ENCODE results near the gene GPR161. TPM values are rescaled to one million over a fixed set of nuclear protein-coding genes. Genes with fewer than 3 reads are reported as not detected.

Gene GPR161
- total RNA-seq, 1 experiment from 2014 or later = 13.7 TPM

DNA sequence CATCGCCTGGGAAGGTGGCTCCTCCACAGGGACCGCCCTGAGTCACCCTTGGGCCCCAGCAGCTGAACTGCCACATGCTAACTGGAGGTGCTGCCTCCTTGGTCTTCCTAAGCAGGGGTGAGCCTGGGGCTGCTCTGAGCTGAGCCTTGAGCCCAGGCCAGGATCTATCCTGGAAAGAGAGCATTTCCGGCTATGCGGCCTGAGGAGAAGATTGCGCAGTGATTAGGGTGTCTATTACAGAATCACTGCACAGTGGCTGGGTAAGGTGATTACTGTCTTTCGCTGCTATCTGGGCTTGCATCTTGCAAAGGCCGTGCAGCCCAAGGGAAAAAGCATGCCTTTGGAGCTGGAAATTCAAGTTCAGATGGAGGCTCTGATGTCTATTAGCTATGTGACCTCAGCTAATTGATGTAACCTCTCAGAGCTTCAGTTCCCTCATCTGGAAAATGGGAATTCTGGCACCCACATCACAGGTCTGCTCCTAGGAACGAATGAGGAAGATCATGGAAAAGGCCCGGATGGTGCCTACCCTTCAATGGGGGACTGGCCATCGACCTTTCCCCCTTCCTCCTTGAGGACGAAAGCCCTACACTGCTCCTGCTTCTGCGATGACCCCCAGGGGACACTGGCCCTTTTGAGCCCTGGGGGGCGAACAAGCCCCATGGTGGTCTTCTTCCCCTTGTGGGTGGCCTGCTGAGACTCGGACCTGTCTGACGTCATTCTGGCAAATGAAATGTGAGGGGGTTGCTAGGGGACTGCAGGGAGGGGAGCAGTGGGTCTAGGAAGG is 38.0 kb downstream of the GPR161 start:
- intact Hi-C loops (cut with micrococcal nuclease) = no loop called here
- Histone ChIP-seq H3K4me2 (ENCODE audit: low read length) (no peak overlapping the region), H3K9me2 (ENCODE audit: insufficient read depth) (no peaks in the 10 kb centered on the region), H3K4me3 (replicated peaks in 1 of 2; ENCODE audit: low read depth in 1 of 2, low read length in 2 of 2) (no peak overlapping the region), H3K9ac (ENCODE audit: low read length) (no peak overlapping the region), H3K79me2 (ENCODE audit: insufficient read depth, low read length) (no peaks in the 10 kb centered on the region), H4K20me1 (ENCODE audit: insufficient read depth) (no peaks in the 10 kb centered on the region), H3K9me3 (ENCODE audit: control insufficient read depth in 1 of 2, insufficient read depth in 1 of 2, low read depth in 1 of 2, low read length in 2 of 2) (no peaks in the 10 kb centered on the region), H3K27ac (ENCODE audit: low read depth, low read length) (no peak overlapping the region), H3K36me3 (ENCODE audit: control insufficient read depth in 1 of 2, insufficient read depth in 2 of 2, low read length in 2 of 2) (no peaks in the 10 kb centered on the region), H3K27me3 (ENCODE audit: insufficient read depth, low read length) (no peaks in the 10 kb centered on the region), H2AFZ (ENCODE audit: low read depth, low read length, poor library complexity, severe bottlenecking) (no peak overlapping the region), H3K4me1 (ENCODE audit: control insufficient read depth in 1 of 2, insufficient read depth in 2 of 2, low read length in 2 of 2) (peaks cover 2 to 7% of the 10 kb centered on the region in 2 experiments; a peak in 1 of 4 replicates)
- ChIA-PET CTCF (no interaction called here), RAD21 (ENCODE audit: low non-redundant PET in 1 of 2, low total read pairs in 2 of 2, uncharacterized antibody in 2 of 2, unreplicated experiment in 2 of 2) (no interaction called here), POLR2A (no interaction called here)
- no peak for DNase-seq (ENCODE audit: low read depth, low spot score)
- BruUV-seq (replicated peaks) = no TSS peak
- ATAC-seq = no peak
- TF ChIP-seq CBX3 (IDR thresholded peaks at IDR 0.05; ENCODE audit: low read depth) (no peak), ZNF274 (IDR thresholded peaks at IDR 0.05; ENCODE audit: low read depth, low read length) (no peak), ZFX (IDR thresholded peaks at IDR 0.05) (no peak), SRF (IDR thresholded peaks at IDR 0.05; ENCODE audit: low read depth) (no peak), CEBPB (IDR thresholded peaks at IDR 0.05; ENCODE audit: low read depth) (no peak), RAD21 (IDR thresholded peaks at IDR 0.05; ENCODE audit: low read depth) (no peak), POLR2A (IDR thresholded peaks at IDR 0.05; ENCODE audit: borderline replicate concordance, extremely low read depth, insufficient read depth, insufficient read length) (no peak), SIN3A (IDR thresholded peaks at IDR 0.05; ENCODE audit: low read depth) (no peak), SP1 (IDR thresholded peaks at IDR 0.05; ENCODE audit: low read depth) (no peak), EZH2 (IDR thresholded peaks at IDR 0.05) (no peak), TCF7L2 (IDR thresholded peaks at IDR 0.05; ENCODE audit: borderline replicate concordance, extremely low read depth, insufficient read depth, insufficient read length) (no peak), POLR2AphosphoS5 (IDR thresholded peaks at IDR 0.05; ENCODE audit: low read depth, low read length) (no peak), ELF1 (IDR thresholded peaks at IDR 0.05; ENCODE audit: borderline replicate concordance, low read depth) (no peak)
- TF ChIP-seq, protein P1, sequence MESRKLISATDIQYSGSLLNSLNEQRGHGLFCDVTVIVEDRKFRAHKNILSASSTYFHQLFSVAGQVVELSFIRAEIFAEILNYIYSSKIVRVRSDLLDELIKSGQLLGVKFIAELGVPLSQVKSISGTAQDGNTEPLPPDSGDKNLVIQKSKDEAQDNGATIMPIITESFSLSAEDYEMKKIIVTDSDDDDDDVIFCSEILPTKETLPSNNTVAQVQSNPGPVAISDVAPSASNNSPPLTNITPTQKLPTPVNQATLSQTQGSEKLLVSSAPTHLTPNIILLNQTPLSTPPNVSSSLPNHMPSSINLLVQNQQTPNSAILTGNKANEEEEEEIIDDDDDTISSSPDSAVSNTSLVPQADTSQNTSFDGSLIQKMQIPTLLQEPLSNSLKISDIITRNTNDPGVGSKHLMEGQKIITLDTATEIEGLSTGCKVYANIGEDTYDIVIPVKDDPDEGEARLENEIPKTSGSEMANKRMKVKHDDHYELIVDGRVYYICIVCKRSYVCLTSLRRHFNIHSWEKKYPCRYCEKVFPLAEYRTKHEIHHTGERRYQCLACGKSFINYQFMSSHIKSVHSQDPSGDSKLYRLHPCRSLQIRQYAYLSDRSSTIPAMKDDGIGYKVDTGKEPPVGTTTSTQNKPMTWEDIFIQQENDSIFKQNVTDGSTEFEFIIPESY (IDR thresholded peaks at IDR 0.05; ENCODE audit: extremely low read depth, insufficient replicate concordance, low read length) = no peak
- TF ChIP-seq, protein P2, sequence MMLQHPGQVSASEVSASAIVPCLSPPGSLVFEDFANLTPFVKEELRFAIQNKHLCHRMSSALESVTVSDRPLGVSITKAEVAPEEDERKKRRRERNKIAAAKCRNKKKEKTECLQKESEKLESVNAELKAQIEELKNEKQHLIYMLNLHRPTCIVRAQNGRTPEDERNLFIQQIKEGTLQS (IDR thresholded peaks at IDR 0.05) = no peak
- TF ChIP-seq, protein P3, sequence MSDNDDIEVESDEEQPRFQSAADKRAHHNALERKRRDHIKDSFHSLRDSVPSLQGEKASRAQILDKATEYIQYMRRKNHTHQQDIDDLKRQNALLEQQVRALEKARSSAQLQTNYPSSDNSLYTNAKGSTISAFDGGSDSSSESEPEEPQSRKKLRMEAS (IDR thresholded peaks at IDR 0.05) = no peak
- TF ChIP-seq, protein P4, sequence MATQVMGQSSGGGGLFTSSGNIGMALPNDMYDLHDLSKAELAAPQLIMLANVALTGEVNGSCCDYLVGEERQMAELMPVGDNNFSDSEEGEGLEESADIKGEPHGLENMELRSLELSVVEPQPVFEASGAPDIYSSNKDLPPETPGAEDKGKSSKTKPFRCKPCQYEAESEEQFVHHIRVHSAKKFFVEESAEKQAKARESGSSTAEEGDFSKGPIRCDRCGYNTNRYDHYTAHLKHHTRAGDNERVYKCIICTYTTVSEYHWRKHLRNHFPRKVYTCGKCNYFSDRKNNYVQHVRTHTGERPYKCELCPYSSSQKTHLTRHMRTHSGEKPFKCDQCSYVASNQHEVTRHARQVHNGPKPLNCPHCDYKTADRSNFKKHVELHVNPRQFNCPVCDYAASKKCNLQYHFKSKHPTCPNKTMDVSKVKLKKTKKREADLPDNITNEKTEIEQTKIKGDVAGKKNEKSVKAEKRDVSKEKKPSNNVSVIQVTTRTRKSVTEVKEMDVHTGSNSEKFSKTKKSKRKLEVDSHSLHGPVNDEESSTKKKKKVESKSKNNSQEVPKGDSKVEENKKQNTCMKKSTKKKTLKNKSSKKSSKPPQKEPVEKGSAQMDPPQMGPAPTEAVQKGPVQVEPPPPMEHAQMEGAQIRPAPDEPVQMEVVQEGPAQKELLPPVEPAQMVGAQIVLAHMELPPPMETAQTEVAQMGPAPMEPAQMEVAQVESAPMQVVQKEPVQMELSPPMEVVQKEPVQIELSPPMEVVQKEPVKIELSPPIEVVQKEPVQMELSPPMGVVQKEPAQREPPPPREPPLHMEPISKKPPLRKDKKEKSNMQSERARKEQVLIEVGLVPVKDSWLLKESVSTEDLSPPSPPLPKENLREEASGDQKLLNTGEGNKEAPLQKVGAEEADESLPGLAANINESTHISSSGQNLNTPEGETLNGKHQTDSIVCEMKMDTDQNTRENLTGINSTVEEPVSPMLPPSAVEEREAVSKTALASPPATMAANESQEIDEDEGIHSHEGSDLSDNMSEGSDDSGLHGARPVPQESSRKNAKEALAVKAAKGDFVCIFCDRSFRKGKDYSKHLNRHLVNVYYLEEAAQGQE (IDR thresholded peaks at IDR 0.05; ENCODE audit: low read depth) = no peak
- TF ChIP-seq, protein P5, sequence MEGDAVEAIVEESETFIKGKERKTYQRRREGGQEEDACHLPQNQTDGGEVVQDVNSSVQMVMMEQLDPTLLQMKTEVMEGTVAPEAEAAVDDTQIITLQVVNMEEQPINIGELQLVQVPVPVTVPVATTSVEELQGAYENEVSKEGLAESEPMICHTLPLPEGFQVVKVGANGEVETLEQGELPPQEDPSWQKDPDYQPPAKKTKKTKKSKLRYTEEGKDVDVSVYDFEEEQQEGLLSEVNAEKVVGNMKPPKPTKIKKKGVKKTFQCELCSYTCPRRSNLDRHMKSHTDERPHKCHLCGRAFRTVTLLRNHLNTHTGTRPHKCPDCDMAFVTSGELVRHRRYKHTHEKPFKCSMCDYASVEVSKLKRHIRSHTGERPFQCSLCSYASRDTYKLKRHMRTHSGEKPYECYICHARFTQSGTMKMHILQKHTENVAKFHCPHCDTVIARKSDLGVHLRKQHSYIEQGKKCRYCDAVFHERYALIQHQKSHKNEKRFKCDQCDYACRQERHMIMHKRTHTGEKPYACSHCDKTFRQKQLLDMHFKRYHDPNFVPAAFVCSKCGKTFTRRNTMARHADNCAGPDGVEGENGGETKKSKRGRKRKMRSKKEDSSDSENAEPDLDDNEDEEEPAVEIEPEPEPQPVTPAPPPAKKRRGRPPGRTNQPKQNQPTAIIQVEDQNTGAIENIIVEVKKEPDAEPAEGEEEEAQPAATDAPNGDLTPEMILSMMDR (IDR thresholded peaks at IDR 0.05 in 2 of 3, conservative IDR thresholded peaks at IDR 0.05 in 1 of 3; ENCODE audit: borderline replicate concordance in 1 of 3, insufficient read depth in 1 of 3, low read depth in 2 of 3, low read length in 2 of 3) = no peak
